K562 treated with DMSO at 1 percent for 4 hours (cell line): ENCODE data around the gene CYSLTR1. TPM values are rescaled to one million over a fixed set of nuclear protein-coding genes. Genes with fewer than 3 reads are reported as not detected.

Experiments
- total RNA-seq: library from RNA; unstranded; fragments of 300-600 nt; gene quantifications from 2 replicates; pipeline ENCODE4 v1.2.3, GENCODE V29; 2022; ENCODE audit not compliant: insufficient read depth

CYSLTR1 gene, protein sequence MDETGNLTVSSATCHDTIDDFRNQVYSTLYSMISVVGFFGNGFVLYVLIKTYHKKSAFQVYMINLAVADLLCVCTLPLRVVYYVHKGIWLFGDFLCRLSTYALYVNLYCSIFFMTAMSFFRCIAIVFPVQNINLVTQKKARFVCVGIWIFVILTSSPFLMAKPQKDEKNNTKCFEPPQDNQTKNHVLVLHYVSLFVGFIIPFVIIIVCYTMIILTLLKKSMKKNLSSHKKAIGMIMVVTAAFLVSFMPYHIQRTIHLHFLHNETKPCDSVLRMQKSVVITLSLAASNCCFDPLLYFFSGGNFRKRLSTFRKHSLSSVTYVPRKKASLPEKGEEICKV
- not detected in 2 replicates for total RNA-seq

DNA sequence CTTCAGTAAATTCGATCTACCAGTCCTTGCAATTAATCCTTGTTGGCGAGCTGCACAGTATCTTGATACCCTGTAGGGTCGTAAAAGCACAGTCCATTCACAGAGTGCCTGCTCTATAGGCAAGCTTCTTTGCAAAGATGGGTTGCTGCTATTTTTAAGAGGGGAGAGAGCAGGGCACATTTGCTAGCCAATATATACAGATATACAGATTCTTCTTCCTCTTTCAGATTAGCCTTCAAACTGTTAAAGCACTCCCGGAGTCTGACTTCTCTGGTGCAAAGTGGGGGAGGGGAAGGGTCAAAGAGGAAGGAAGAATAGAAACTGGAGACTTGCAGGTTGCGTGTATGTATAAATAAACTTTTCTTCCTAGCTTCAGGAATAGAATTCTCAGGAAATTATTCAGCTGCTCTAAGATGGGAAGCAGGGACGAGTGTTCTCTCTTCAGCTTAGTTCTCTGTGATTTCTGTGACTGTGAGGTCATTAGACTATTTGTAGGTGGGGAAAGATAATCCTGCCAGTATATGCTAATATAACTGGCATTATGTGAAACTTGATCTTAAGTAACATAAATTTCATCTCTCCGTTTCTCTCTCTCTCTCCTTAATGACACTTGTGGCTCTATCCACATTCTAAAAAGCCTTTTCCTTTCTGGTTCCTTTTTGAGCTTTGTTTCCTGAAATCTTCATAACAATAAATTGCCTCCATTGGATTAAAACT is at the start of gene CYSLTR1:
Gene CYSLTR1 (minus strand): TSS at position 242 of the 717 bp plus-strand sequence. CDS start 53,865 bp downstream, outside the sequence.

Other genes starting within 250 kb of the CYSLTR1 start
- gene PGK1, start 223.4 kb downstream of the CYSLTR1 start, total RNA-seq: 130 and 137 TPM in 2 replicates
- gene TAF9B, start 188.0 kb downstream of the CYSLTR1 start, total RNA-seq: 7.9 and 8.6 TPM in 2 replicates